OCI-LY1 (cell line): ENCODE results near the gene UTP25.

ENCODE experiments used
- H2AFZ ChIP-seq: fragments of 200-600 bp; sonication (generic), shearing (Covaris generic); 2 replicates; pipeline ENCODE4 v1.6.0; 2014; ENCODE audit warnings: antibody characterized with exemption, mild to moderate bottlenecking, low read length
- H3F3A ChIP-seq: fragments of 200-600 bp; sonication (generic), shearing (Covaris generic); 2 replicates; pipeline ENCODE4 v1.6.0; 2014; ENCODE audit warnings: mild to moderate bottlenecking, antibody characterized with exemption, low read length, moderate library complexity; ENCODE audit not compliant: insufficient read depth
- H3K27ac ChIP-seq: fragments of 200-600 bp; sonication (generic); 2 replicates; pipeline ENCODE4 v1.5.1; 2014; ENCODE audit warnings: low read length, mixed run types, mild to moderate bottlenecking, low read depth; ENCODE audit not compliant: poor library complexity, severe bottlenecking
- H3K27me3 ChIP-seq: fragments of 200-600 bp; sonication (generic); 2 replicates; pipeline ENCODE4 v1.6.0; 2014; ENCODE audit warnings: antibody characterized with exemption, mild to moderate bottlenecking, low read length, moderate library complexity; ENCODE audit not compliant: insufficient read depth
- H3K36me3 ChIP-seq: fragments of 200-600 bp; sonication (generic); 2 replicates; pipeline ENCODE4 v1.6.1; 2014; ENCODE audit warnings: mild to moderate bottlenecking, antibody characterized with exemption, low read length, moderate library complexity, mixed read lengths; ENCODE audit not compliant: insufficient read depth
- H3K4me1 ChIP-seq: fragments of 200-600 bp; sonication (generic); 2 replicates; pipeline ENCODE4 v1.5.1; 2014; ENCODE audit warnings: mild to moderate bottlenecking, low read length, moderate library complexity; ENCODE audit not compliant: insufficient read depth, severe bottlenecking
- H3K4me2 ChIP-seq: fragments of 200-600 bp; sonication (generic), shearing (Covaris generic); 2 replicates; pipeline ENCODE4 v1.6.1; 2014; ENCODE audit warnings: low read length
- H3K4me3 ChIP-seq: fragments of 200-600 bp; sonication (generic); 2 replicates; pipeline ENCODE4 v1.5.1; 2014; ENCODE audit warnings: low read length, low read depth, mild to moderate bottlenecking, mixed read lengths; ENCODE audit not compliant: poor library complexity, severe bottlenecking
- H3K79me2 ChIP-seq: fragments of 200-600 bp; shearing (Covaris generic); 2 replicates; pipeline ENCODE4 v1.6.1; 2016; ENCODE audit warnings: mixed run types, low read length, mixed read lengths; ENCODE audit not compliant: insufficient read depth
- H3K9ac ChIP-seq: fragments of 200-600 bp; sonication (generic), shearing (Covaris generic); 2 replicates; pipeline ENCODE4 v1.6.1; 2014; ENCODE audit warnings: mild to moderate bottlenecking, low read length, mixed read lengths
- H3K9me2 ChIP-seq: fragments of 200-600 bp; sonication (generic), shearing (Covaris generic); 2 replicates; pipeline ENCODE4 v1.6.1; 2014; ENCODE audit warnings: low read depth, mild to moderate bottlenecking, low read length, mixed read lengths
- H3K9me3 ChIP-seq: fragments of 200-600 bp; shearing (Covaris generic); 2 replicates; pipeline ENCODE4 v1.6.1; 2014; ENCODE audit warnings: low read length, mixed read lengths
- H4K20me1 ChIP-seq: fragments of 200-600 bp; sonication (generic), shearing (Covaris generic); 2 replicates; pipeline ENCODE4 v1.6.0; 2016; ENCODE audit warnings: mild to moderate bottlenecking, low read length; ENCODE audit not compliant: insufficient read depth
- CTCF ChIP-seq: fragments of 200-600 bp; sonication (generic), shearing (Covaris generic); IDR thresholded peaks from 2 replicates; pipeline ENCODE4 v1.5.1; 2017; ENCODE audit warnings: mild to moderate bottlenecking, antibody characterized with exemption, low read length, moderate library complexity, mixed read lengths
- EZH2 ChIP-seq: fragments of 200-600 bp; sonication (generic), shearing (Covaris generic); IDR thresholded peaks from 2 replicates; pipeline ENCODE4 v1.8.0; 2017; ENCODE audit warnings: borderline replicate concordance, mixed run types, mild to moderate bottlenecking, antibody characterized with exemption, low read length, moderate library complexity, mixed read lengths

The UTP25 gene

GRCh38 chr1:209805875-209806760 lies 21.7 kb upstream of the UTP25 start, which contains the start of gene IRF6:
TSS of gene IRF6 (minus strand) at chr1:209806142. CDS start at chr1:209801413, 4,729 bp downstream.
- H3K4me1 ChIP-seq: peaks cover 4% of the 10 kb centered on the region
- no peaks in the 10 kb centered on the region for H3K79me2 ChIP-seq
- H3K9ac ChIP-seq: peak within 1 kb of the TSS; percentile 51
- TF ChIP-seq EZH2 (no peak), CTCF (no peak)
- H2AFZ ChIP-seq: peak within 1 kb of the TSS; percentile 39
- no peaks in the 10 kb centered on the region for H3K9me3 ChIP-seq
- no peaks in the 10 kb centered on the region for H4K20me1 ChIP-seq
- H3K36me3 ChIP-seq: no peaks in the 10 kb centered on the region
- H3K27ac ChIP-seq: no peak within 1 kb of the TSS
- peak within 1 kb of the TSS; percentile 57 for H3K4me3 ChIP-seq
- H3K4me2 ChIP-seq: peak within 1 kb of the TSS; percentile 70
- no peaks in the 10 kb centered on the region for H3K9me2 ChIP-seq
- no peaks in the 10 kb centered on the region for H3F3A ChIP-seq
- no peaks in the 10 kb centered on the region for H3K27me3 ChIP-seq

DNA sequence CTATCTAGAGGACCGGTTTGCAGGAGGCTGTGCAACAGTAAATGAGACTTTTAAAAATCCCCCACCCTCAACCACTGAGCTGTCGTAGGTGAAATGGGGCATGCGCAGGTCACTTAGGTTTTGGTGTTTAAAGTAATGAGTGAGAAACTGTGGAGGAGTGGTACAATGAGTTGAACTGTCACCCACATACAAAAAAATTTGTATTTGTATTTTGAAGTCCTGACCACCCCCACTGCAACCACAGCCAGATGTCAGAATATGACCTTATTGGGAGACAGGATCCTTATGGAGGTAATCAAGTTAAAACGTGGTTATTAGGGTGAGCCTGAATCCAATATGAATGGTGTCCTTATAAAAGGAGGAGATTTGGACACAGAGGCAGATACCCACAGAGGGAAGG lies 20.3 kb upstream of the UTP25 start:
- H3K9me2 ChIP-seq: no peaks in the 10 kb centered on the region
- no peaks in the 10 kb centered on the region for H3K27me3 ChIP-seq
- no peaks in the 10 kb centered on the region for H3K36me3 ChIP-seq
- H3K27ac ChIP-seq: no peak overlapping the region
- no peak overlapping the region for H3K4me3 ChIP-seq
- no peaks in the 10 kb centered on the region for H3K79me2 ChIP-seq
- H3F3A ChIP-seq: no peaks in the 10 kb centered on the region
- H4K20me1 ChIP-seq: no peaks in the 10 kb centered on the region
- peaks cover 4% of the 10 kb centered on the region for H3K4me1 ChIP-seq
- H3K9me3 ChIP-seq: no peaks in the 10 kb centered on the region
- H3K4me2 ChIP-seq: no peak overlapping the region
- H3K9ac ChIP-seq: no peak overlapping the region
- H2AFZ ChIP-seq: no peak overlapping the region
- TF ChIP-seq EZH2 (no peak), CTCF (no peak)

DNA sequence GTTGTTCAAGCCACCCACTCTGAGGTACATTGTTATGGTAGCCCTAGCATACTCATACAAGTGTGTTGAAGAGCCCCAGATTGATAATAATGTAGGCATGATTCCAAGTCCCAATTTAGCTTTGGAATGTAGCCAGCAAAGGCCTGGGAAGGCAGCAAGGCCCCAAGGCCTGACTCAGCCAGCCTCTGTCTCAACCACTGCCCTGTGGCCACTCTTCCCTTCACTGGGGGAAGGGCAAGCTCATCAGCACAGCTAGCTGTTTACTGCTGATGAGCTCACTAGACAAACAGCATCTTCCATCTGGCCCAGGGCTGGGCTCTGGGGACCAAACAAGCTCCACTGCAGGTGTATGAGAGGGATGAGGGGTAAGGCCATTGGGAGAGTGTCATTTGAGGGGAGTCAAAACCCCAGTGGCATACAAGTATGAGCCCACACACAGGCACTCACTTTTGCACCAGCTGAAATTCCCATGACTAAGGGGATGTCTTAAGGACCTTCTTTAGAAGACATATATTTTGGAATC lies 19.7 kb upstream of the UTP25 start:
- Histone ChIP-seq H3K9me3 (no peaks in the 10 kb centered on the region), H3K4me3 (no peak overlapping the region), H3K27me3 (no peaks in the 10 kb centered on the region), H3F3A (no peaks in the 10 kb centered on the region), H3K4me1 (peaks cover 4% of the 10 kb centered on the region), H3K27ac (no peak overlapping the region), H2AFZ (no peak overlapping the region), H4K20me1 (no peaks in the 10 kb centered on the region), H3K9ac (no peak overlapping the region), H3K4me2 (no peak overlapping the region), H3K36me3 (no peaks in the 10 kb centered on the region), H3K9me2 (no peaks in the 10 kb centered on the region), H3K79me2 (no peaks in the 10 kb centered on the region)
- TF ChIP-seq CTCF (no peak), EZH2 (no peak)
